ENCODE results near the gene CALML3. TPM values are rescaled to one million over a fixed set of nuclear protein-coding genes. Genes with fewer than 3 reads are reported as not detected.
A peak's percentile ranks its signal among the peaks of the same experiment; 100 is the strongest.

The CALML3 gene
- total and polyA plus RNA-seq, 9 donors = 0.02 to 1.5 TPM; not detected in 7

DNA sequence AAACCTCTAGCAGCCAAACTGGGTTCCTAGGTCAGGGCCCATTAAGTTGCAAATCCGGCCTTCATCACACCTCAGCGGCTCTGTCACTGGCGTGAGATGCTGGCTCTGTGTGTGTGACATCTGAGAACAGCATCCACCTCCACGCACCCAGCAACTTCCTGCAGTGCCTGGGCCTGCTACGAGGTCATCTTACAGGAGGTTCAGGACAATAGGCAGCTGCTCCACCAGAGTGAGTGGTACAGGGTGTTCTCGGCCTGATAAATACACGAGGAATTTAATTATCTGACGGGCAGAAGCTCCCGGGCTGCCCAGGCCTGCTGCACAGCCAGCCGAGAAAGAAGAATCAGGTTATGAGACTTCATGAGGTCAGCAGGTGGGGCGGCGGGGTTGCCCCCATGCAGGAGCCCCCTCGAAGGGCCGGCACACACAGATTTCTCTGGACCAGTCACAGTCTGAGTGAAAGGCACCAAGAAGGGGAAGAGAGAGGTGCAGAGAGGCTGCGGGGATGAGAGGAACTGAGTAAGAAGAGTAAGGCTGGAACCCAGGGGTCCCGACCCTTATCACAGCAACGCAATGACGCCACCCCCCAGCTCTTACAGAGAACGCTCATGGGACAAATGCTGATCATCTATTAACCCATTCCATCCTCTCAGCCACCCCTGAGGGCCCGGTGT, 49.3 kb downstream of the CALML3 start:
- peak in 2 of 5 donors; percentile 50 to 62 for DNase-seq
- Histone ChIP-seq H3K4me1 (ENCODE audit: insufficient read depth) (peaks cover 14% of the 10 kb centered on the region), H3K9me3 (no peaks in the 10 kb centered on the region), H3K27me3 (no peaks in the 10 kb centered on the region), H3K4me3 (no peak overlapping the region), H3K27ac (no peak overlapping the region), H3K36me3 (no peaks in the 10 kb centered on the region)
- 44 to 73% (median 51%) methylated on average over 20 of the region's 20 CpGs for WGBS, 3 donors
- intact Hi-C loops (cut with DNase I) = no loop called here
- no peak for TF ChIP-seq POLR2A (IDR thresholded peaks at IDR 0.05)
- TF ChIP-seq, protein P1, sequence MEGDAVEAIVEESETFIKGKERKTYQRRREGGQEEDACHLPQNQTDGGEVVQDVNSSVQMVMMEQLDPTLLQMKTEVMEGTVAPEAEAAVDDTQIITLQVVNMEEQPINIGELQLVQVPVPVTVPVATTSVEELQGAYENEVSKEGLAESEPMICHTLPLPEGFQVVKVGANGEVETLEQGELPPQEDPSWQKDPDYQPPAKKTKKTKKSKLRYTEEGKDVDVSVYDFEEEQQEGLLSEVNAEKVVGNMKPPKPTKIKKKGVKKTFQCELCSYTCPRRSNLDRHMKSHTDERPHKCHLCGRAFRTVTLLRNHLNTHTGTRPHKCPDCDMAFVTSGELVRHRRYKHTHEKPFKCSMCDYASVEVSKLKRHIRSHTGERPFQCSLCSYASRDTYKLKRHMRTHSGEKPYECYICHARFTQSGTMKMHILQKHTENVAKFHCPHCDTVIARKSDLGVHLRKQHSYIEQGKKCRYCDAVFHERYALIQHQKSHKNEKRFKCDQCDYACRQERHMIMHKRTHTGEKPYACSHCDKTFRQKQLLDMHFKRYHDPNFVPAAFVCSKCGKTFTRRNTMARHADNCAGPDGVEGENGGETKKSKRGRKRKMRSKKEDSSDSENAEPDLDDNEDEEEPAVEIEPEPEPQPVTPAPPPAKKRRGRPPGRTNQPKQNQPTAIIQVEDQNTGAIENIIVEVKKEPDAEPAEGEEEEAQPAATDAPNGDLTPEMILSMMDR (IDR thresholded peaks at IDR 0.05) = no peak
- TF ChIP-seq EP300 (IDR thresholded peaks at IDR 0.05) = no peak

DNA sequence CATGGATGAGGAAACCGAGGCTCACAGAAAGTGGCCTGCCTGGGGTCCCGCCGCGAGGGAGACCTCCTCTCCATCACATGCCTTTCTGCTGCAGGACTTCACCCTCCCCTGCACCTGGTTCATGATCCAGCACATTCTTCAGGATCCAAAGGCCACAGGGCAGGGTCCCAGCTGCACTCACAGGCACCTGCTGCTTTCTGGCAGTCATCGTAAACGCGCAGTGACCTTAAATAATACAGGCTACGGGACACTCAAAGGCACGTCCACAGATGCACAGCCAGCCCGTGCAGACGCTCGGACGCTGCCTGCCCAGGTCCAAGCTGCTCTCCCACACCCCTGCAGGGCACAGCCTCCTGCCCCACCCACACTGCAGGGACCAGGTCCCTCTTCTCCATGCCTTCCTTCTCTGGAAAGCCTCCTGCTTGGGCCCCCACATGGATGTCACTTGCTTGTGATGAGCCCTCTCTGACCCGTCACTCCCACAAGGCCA, 49.9 kb downstream of the CALML3 start:
- Histone ChIP-seq H3K4me3 (no peak overlapping the region), H3K4me1 (ENCODE audit: insufficient read depth) (peaks cover 14% of the 10 kb centered on the region), H3K27ac (peak overlapping the region in 1 of 2 donors; percentile 46), H3K9me3 (no peaks in the 10 kb centered on the region), H3K27me3 (no peaks in the 10 kb centered on the region), H3K36me3 (no peaks in the 10 kb centered on the region)
- 64 to 80% (median 75%) methylated on average over 14 of the region's 14 CpGs for WGBS, 3 donors
- no peak for TF ChIP-seq EP300 (IDR thresholded peaks at IDR 0.05)
- TF ChIP-seq POLR2A (IDR thresholded peaks at IDR 0.05) = no peak
- TF ChIP-seq, protein P1 (IDR thresholded peaks at IDR 0.05) = no peak
- intact Hi-C loops (cut with DNase I) = no loop called here
- peak in 1 of 5 donors; percentile 52 for DNase-seq

- Histone ChIP-seq H3K36me3 (no peaks in the 10 kb centered on the region), H3K4me3 (no peak overlapping the region), H3K27me3 (no peaks in the 10 kb centered on the region), H3K9me3 (no peaks in the 10 kb centered on the region), H3K27ac (peak overlapping the region in 1 of 2 donors; percentile 46), H3K4me1 (ENCODE audit: insufficient read depth) (peaks cover 14% of the 10 kb centered on the region)
- DNase-seq = peak in 1 of 5 donors; percentile 55
- intact Hi-C loops (cut with DNase I) = no loop called here
- 25 to 42% (median 37%) methylated on average over 9 of the region's 9 CpGs for WGBS, 3 donors
- TF ChIP-seq POLR2A (IDR thresholded peaks at IDR 0.05) = no peak
- TF ChIP-seq, protein P1 (IDR thresholded peaks at IDR 0.05) = no peak
- no peak for TF ChIP-seq EP300 (IDR thresholded peaks at IDR 0.05)
Measured at GRCh38 chr10:5575144-5575481, 50.4 kb downstream of the CALML3 start.

GRCh38 chr10:5575482-5576153, 50.9 kb downstream of the CALML3 start:
- Histone ChIP-seq H3K4me1 (ENCODE audit: insufficient read depth) (peaks cover 14% of the 10 kb centered on the region), H3K27me3 (no peaks in the 10 kb centered on the region), H3K4me3 (no peak overlapping the region), H3K9me3 (no peaks in the 10 kb centered on the region), H3K27ac (peak overlapping the region in 1 of 2 donors; percentile 46), H3K36me3 (no peaks in the 10 kb centered on the region)
- WGBS, 3 donors = 42 to 50% (median 43%) methylated on average over 22 to 23 of the region's 23 CpGs
- TF ChIP-seq, protein P1 (IDR thresholded peaks at IDR 0.05) = no peak
- TF ChIP-seq EP300 (IDR thresholded peaks at IDR 0.05) (no peak), POLR2A (IDR thresholded peaks at IDR 0.05) (no peak)
- DNase-seq = peak; percentile 44 to 67 (median 52)
- intact Hi-C loops (cut with DNase I) = no loop called here
